Uterus (tissue), 4 donors: Measurements from ENCODE around the gene SENP6. TPM values are rescaled to one million over a fixed set of nuclear protein-coding genes. Genes with fewer than 3 reads are reported as not detected.
A peak's percentile ranks its signal among the peaks of the same experiment; 100 is the strongest.

Source experiments
- DNase-seq, 2 donors: peaks; one replicate each; pipeline ENCODE4 v3.0.0-alpha.2; 2019 to 2020
- H3K27ac ChIP-seq, 2 donors: fragments of 200-600 bp; sonication (generic); 1 replicate in 1 of 2; 2 replicates in 1 of 2; pipeline ENCODE4 v1.5.1; 2016 to 2018
- H3K27me3 ChIP-seq, 2 donors: fragments of 200-600 bp; sonication (generic); one replicate each; pipeline ENCODE4 v1.5.1; 2018 to 2019; ENCODE audit warnings: control low read depth in 1 of 2
- H3K36me3 ChIP-seq, 2 donors: fragments of 200-600 bp; sonication (generic); one replicate each; pipeline ENCODE4 v1.5.1; 2019; ENCODE audit warnings: control low read depth in 1 of 2
- H3K4me1 ChIP-seq, 2 donors: fragments of 200-600 bp; sonication (generic); one replicate each; pipeline ENCODE4 v1.5.1; 2018 to 2019; ENCODE audit warnings: control low read depth in 1 of 2
- H3K4me3 ChIP-seq, 2 donors: fragments of 200-600 bp; sonication (generic); 1 replicate in 1 of 2; 2 replicates in 1 of 2; pipeline ENCODE4 v1.5.1; 2018 to 2019; ENCODE audit warnings: mild to moderate bottlenecking in 1 of 2
- H3K9me3 ChIP-seq, 2 donors: fragments of 200-600 bp; sonication (generic); one replicate each; pipeline ENCODE4 v1.5.1; 2019; ENCODE audit warnings: control low read depth in 1 of 2
- CTCF ChIP-seq, 4 experiments: fragments of 200-600 bp in 2 of 4; fragments of 450-650 bp in 2 of 4; sonication (generic) in 2 of 4; IDR thresholded peaks; one replicate each; pipeline ENCODE4 v1.5.1; 2016 to 2019; ENCODE audit warnings: antibody characterized with exemption in 4 of 4, mild to moderate bottlenecking in 2 of 4, moderate library complexity in 1 of 4
- POLR2A ChIP-seq, 2 donors: fragments of 450-650 bp; IDR thresholded peaks; one replicate each; pipeline ENCODE4 v1.6.1; 2016; ENCODE audit warnings: antibody characterized with exemption in 2 of 2, mild to moderate bottlenecking in 1 of 2, moderate library complexity in 1 of 2
- intact Hi-C: fragments of 100-400 bp; cut with DNase I; formaldehyde crosslinking; loops from one replicate; pipeline ENCODE4 v1.15.1; 2023; ENCODE audit warnings: low total_unique reads
- total RNA-seq, 4 donors: library from RNA; depleted of rRNA in 3 of 4; stranded (reverse); fragments of >200 nt in 3 of 4; gene quantifications; one replicate each; pipeline versions ENCODE4 v1.1.0 to v1.2.4, GENCODE V29; 2014 to 2023
- donor health status: DM: yes; HTN: yes; CAD: no.

Gene SENP6
- total RNA-seq, 4 donors from 2014 or later = 70.4 to 258 (median 205) TPM

GRCh38 chr6:75608956-75609533 is 7.4 kb downstream of the SENP6 start:
- intact Hi-C loops = no loop called here
- no peak for TF ChIP-seq POLR2A (IDR thresholded peaks at IDR 0.05)
- no peak for TF ChIP-seq CTCF (IDR thresholded peaks at IDR 0.05)
- H3K4me3 ChIP-seq = no peak overlapping the region
- H3K9me3 ChIP-seq = no peaks in the 10 kb centered on the region
- peak overlapping the region; percentile 5 to 47 for H3K27ac ChIP-seq
- H3K36me3 ChIP-seq = no peaks in the 10 kb centered on the region
- peaks cover 0 to 6% of the 10 kb centered on the region in 2 donors for H3K4me1 ChIP-seq
- no peaks in the 10 kb centered on the region for H3K27me3 ChIP-seq
- no peak for DNase-seq

DNA sequence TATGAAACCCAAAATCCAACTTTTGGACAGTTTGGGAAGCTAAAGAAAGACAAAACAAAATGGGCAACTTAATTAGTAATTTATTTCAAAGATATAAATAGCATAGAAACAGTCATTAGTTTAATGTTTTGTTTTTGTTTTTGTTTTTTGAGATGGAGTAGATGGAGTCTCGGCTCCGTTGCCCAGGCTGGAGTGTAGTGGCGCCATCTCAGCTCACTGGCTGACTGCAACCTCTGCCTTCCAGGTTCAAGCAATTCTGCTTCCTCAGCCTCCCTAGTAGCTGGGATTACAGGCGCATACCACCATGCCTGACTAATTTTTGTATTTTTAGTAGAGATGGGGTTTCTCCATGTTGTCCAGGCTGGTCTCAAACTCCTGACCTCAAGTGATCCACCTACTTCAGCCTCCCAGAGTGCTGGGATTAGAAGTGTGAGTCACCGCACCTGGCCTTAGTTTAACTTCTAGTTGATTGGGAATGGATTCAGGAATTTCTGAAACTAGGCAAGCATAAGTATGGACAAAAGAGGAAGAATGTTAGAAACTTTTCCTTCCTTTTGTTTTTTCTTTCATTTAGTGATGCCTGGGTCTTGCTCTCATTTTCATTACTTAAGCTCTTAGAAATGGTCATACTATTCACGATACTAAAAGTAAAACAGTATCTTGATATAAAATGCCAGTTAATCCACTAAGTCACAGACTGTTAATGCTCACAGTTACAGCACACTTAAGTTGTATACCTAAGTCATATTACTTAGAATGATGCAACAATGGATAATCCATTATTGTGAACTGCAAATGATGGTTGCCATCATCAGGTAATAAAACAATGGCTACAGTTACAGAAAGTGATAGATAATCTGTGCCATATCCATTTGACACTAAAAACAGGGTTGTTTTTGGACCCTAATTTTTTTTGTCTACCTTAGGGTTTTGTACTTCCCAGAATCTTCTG is 8.2 kb downstream of the SENP6 start:
- H3K4me3 ChIP-seq = no peak overlapping the region
- DNase-seq = no peak
- peak overlapping the region in 1 of 2 donors; percentile 47 for H3K27ac ChIP-seq
- H3K27me3 ChIP-seq = no peaks in the 10 kb centered on the region
- no peak for TF ChIP-seq CTCF (IDR thresholded peaks at IDR 0.05)
- TF ChIP-seq POLR2A (IDR thresholded peaks at IDR 0.05) = no peak
- no peaks in the 10 kb centered on the region for H3K36me3 ChIP-seq
- intact Hi-C loops = no loop called here
- H3K9me3 ChIP-seq = no peaks in the 10 kb centered on the region
- H3K4me1 ChIP-seq = peaks cover 0 to 6% of the 10 kb centered on the region in 2 donors

DNA sequence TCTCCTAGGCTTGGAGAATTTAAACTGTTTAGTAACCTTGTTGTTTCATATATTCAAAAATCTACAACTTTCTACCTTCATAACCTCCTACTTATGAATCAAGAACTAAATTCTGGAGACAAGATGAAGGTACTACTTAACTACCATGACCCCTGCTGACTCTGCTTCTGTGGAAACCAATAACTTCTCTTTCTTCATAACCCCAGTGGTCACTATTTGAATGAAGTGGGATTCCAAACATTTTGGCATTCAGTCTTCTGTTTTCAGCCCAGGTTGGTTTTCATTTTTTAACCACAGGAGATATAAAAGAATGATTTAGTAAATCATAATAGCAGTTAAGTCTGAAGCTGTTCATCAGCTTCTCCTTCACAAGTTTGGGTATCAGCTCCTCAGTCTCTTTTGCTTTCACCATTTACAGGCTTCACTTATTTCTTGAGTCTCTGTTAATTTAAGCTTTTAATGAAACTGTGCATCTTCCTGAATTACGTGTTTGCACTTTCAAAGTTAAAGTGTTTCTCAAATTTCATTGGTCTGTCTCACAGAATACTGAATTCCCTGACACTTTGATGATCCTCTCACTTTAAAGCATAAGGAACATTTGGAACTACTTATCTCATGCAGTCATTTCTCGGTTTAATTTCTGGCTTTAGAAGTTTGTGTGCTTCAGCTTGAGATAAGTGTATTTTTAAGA is 9.5 kb downstream of the SENP6 start:
- Histone ChIP-seq H3K4me1 (peaks cover 0 to 6% of the 10 kb centered on the region in 2 donors), H3K27me3 (no peaks in the 10 kb centered on the region), H3K9me3 (no peaks in the 10 kb centered on the region), H3K36me3 (no peaks in the 10 kb centered on the region), H3K4me3 (no peak overlapping the region), H3K27ac (peak overlapping the region in 1 of 2 donors; percentile 47)
- TF ChIP-seq CTCF (IDR thresholded peaks at IDR 0.05) (no peak), POLR2A (IDR thresholded peaks at IDR 0.05) (no peak)
- no peak for DNase-seq
- intact Hi-C loops = no loop called here

- Histone ChIP-seq H3K9me3 (no peaks in the 10 kb centered on the region), H3K4me3 (no peak overlapping the region), H3K4me1 (peaks cover 0 to 6% of the 10 kb centered on the region in 2 donors), H3K27me3 (no peaks in the 10 kb centered on the region), H3K27ac (no peak overlapping the region), H3K36me3 (no peaks in the 10 kb centered on the region)
- TF ChIP-seq CTCF (IDR thresholded peaks at IDR 0.05) (no peak), POLR2A (IDR thresholded peaks at IDR 0.05) (no peak)
- DNase-seq = no peak
- intact Hi-C loops = no loop called here
These were observed 10.2 kb downstream of the SENP6 start for GRCh38 chr6:75611702-75612375.
